DMS153 treated with DMSO at 0.1 percent for 48 hours (cell line): Measurements from ENCODE around the gene SHISA8.
"Not testable (repeated sequence)": the region's sequence is repeated elsewhere in the genome, so short reads cannot be mapped to it uniquely, and the experiment has no call there.

ENCODE experiments used
- DNase-seq: peaks from one replicate; lab custom pipeline; 2025; ENCODE audit not compliant: unreplicated experiment; lab: John Stamatoyannopoulos, UW

SHISA8 gene

DNA sequence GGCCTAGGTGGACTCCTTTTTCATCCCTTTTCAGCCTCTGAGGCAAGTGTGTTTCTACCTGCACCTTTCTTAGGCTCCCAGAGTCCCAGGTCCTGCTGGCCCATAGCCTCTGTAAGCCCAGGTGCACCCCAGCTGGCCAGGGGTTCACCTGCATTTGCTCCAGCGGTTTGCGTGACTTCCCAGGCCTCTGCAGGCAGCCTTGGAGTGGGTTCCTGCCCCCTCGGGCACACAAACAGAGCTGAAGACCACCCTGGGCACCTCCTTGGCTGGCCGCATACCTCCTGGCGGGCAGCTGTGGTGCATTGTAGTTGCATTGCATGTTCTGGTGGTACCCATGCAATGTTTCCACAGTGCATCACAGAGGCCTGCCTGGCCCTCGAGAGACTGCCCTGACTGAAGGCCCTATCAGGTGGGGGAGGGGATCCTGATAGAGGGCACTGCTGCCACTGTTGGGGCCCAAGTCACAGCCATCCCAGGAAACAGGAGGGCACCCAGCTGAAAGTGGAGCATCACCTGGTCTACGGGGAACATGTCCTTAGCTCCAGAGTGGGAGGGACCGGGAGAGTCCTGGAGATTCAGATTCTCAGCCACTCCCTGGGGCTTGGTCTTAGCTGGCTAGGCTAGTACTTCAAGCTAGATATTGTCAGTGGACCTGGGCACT, 14.1 kb downstream of the SHISA8 start:
- DNase-seq, result no peak

DNA sequence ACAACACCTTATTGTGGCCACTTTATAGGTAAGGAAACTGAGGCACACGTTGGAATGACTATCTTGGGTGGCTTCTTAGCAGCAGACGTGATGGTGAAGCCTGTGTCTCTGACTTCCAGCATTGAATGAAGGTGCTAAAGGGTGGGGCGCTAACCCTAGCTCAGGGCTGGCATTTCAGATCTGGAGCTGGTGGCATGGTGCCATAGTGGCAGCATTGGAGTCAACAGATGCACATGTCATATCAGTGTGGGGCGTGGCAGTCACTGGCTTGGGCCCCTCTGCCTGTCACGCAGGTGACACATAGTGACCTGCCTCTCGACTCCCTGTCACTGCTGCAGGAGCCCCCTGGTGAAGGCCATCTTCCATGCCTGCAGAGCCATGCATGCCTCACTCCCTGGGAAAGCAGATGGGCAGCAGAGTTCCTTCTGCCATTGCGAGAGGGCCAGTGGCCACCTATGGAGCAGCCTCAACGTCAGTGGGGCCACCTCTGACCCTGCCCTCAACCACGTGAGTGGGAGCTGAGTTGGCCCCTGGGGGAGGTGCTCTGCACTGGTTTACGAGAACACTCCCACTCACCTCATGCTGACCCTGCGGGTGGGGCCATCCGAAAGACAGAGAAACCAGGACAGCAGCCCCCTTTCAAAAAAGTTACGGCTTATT, 14.8 kb downstream of the SHISA8 start:
- no peak for DNase-seq

DNA sequence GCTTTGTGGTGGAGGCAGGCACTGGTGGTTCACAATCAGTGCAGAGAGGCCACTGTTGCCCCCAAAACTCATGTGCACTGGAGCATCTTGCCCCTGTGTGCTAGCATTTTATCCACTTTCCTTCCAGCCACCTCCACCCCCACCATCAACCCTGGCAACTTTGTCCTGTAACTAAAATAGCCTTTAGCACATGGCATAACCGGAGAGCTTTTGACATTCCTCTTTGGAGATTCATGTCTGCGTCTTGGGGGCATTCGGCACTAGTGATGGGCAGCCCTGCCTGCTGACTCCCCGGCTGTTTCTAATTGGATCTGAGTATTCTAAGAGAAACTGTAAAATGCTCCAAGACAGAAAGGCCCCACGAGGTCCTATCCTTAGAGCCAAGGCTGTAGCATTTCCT, 15.8 kb downstream of the SHISA8 start:
- no peak for DNase-seq

DNA sequence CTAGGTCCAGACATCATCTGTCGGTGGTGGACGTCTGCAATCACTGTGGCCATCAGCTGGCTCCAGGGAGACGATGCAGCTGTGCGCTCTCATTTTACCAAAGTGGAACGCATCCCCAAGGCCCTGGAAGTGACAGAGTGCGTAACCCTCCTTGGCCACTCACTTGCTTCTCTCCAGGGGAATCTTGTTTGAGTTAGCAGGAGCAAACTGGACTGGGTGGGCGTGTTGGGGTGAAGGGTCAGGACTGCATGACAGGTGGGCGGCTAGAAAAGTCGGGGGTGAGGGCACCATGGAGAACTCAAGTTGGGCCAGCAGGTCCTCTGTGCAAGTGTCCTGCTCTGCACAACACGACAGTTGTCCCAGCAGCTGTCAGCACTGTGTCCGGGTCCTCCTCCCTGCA, 16.2 kb downstream of the SHISA8 start:
- DNase-seq, result no peak

DNA sequence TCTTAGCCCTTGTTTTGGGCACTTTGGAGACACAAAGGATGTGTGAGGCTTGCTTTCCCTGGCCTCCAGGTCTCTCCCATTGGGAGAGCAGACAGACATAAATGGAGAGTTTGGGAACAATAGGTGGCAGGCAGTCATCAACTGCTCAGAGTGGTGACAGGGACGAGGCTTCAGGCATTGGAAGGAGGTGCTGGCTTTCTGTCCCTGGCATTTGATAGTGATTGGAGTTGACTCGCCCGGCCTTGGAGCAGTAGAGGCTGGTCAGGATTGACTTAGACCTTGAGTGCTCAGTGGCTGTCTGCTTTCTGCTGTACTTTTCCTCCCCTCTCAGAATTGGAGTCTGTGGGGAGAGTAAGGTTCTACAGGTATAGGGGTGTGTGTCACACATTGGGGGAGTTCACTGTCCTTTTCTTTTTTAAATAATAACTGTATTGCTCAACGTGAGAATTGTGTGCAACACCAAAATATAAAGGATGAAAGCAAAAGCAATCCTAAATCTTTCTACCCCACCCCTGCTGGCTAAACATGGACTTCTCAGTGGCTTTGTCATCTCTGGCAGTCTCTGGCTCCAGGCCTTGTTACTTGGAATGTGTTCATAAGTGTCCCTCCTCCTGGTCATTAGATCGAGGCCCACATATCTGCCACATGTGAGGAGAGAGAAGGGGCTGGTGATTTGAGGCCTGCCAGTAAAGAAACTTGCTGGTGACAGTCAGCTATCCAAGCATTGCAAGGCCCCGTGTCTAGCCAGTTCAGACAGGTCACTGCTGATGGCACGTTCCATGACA, 21.1 kb downstream of the SHISA8 start:
- DNase-seq, result no peak

DNA sequence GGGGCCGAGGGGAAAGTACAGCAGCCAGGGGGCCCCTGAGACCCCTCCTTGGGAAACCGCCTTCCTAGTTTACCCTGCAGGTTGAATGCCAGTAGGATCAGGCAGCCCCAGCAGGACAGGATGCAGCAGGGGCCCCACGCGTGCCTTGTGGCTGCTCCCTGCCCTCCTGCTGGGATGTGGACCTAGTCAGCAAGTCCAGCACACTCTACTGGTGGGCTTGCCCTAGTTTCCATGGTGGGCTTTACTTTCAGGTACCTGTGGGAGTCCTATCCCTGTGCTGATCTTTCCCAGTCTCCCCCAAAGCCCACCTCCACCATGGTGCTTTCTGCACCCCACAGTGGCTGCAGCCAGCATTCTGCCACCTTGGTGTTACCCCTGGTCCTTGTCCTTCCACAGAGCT, 22.2 kb downstream of the SHISA8 start:
- DNase-seq, result no peak

DNA sequence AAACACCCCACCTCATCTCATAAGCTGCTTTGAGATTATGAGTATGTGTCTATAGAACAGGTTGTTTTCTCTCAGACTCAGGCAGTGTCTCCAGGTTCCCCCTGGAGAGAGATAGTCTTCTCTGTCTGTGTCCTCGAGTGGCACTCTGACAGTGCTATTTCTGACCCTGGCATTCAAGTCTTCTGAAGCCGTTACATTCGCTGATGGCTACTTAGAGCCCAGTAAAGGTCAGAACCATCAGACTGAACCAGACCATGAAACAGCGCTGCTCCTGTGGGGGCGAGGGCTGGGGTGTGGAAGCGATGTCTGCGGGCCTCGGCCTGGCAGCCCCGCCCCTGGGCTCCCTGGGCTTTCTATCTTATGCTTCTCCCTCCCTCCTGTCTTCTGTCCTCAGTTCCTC, 23.5 kb downstream of the SHISA8 start:
- DNase-seq, result no peak

DNA sequence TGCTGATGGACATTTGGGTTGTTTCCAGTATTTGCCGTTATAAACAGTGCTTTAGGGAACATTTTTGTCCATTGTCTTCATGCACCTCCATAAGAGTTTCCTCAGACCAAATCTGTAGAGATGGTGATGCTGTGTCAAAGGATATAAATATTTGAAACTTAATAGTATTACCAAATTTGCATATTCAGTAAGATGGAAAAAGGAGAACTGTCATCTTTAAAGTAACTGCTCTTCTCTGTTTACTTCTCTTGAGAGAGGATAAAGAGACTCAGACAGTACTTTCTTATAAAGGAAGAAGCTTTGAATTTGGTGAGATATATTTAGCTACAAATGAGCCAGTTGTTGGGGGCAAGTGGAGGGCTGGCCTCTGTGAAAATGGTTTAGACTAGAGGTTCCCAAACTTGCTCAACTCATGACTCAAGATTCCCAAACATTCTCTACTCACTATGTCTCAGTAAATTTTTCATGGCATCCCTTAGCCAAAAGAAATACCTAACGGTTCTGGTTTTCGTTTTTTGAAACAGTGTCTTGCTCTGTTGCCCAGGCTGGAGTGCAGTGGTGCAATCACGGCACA, 26.2 kb downstream of the SHISA8 start:
- DNase-seq, result no peak

DNA sequence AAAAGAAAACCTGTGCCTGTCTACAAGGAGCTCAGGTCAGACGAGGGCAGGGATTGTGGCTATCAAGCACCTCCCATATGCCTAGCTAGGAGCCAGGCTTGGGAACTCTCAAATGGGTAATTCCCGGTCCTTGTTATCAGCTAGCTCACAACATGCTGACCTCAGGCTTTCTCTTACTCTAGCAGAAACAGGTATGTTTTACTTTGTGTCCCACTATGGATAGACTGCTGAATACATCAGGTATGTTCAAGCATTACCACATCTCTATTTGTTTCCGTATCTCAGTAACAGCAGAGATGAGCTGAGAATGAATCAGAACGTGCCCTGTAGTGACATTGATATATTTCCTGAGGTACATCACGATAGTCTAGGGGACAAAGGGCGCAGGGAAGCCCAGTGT, 29.4 kb downstream of the SHISA8 start:
- no peak for DNase-seq

DNA sequence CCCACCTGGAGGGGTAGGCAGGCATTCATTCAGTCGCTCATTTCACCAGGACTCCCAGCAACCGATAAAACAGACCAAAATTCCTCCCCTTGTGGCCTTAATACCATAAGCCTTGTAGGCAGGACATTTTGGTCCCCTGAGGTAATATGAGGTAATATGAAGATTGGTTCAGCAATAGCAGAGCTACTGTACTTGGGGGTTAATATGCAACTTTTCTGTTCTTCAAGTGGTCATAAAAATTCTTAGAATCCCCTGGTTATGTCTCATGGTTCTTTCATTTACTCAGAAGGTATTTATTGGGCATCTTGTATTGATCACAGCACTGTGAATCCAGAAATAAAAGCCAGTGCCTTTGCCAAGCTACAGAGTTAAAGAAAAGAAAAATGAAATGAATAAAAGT, 29.8 kb downstream of the SHISA8 start:
- no peak for DNase-seq

DNA sequence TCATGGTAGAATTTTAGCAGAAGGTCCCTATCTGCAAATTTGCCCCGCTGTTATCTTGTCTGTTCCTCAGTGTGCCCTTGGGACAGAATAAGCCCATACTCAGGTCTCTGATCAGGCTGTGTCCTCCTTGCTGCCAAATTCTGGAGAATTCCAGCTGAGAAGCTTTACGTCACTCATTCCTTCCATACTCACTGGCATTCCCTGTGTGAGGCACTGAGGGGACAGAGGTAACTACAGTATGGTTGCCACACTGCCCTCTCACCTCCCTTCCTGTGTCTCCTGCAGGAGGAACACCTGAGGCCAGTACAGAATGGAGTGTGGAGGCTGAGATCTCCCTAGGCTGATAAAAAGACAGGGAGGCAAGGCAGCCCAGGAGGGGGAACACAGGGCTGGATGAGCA, 31.5 kb downstream of the SHISA8 start:
- DNase-seq, result no peak

DNA sequence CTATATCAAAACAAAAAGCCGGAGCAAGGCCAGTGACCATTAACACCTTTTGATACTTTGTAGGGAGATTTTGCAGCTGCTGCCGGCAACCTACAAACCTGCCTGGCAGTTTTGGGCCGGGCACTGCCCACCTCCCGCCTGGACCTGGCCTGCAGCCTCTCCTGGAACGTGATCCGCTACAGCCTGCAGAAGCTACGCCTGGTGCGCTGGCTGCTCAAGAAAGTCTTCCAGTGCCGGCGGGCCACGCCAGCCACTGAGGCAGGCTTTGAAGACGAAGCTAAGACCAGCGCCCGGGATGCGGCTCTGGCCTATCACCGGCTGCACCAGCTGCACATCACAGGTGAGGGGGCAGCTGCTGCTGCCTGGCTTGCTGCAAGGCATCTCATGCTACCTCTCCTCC, 34.2 kb downstream of the SHISA8 start:
- no peak for DNase-seq

DNA sequence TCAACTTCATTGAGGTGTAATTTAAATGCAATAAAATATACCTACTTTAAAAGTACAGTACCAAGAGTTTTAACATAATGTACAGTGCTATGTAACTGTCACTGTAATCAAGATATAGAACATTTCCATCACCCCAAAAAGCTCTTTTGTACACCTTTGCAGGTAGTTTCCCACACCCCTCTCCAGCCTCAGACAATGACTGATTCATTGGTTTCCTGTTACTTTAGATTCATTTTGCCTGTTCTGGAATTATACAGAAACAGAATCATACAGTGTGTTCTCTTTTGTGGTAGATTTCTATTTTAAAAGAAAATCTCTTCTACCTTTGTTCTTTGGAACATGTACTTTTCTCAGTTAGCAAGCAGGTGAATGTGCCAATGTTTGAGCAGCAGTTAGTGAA, 38.2 kb downstream of the SHISA8 start:
- no peak for DNase-seq

DNA sequence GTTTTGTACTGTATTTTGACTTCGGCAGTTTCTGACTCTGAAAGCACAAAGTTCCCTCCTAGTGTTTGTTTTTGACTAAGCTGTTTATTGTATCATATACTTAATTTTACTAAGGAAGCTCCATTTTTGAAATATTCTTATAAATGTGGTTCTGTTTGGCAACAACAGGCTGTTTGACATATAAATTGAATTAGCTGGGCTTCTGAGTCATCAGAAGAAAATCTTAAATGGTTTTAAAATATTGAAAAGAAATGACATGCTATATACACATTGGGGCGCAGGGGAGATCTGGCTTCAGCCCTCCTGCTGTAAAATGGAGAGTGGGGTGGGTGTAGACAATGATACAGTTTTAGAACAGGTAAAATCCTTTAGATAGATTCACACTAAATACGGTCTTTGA, 38.6 kb downstream of the SHISA8 start:
- no peak for DNase-seq

DNA sequence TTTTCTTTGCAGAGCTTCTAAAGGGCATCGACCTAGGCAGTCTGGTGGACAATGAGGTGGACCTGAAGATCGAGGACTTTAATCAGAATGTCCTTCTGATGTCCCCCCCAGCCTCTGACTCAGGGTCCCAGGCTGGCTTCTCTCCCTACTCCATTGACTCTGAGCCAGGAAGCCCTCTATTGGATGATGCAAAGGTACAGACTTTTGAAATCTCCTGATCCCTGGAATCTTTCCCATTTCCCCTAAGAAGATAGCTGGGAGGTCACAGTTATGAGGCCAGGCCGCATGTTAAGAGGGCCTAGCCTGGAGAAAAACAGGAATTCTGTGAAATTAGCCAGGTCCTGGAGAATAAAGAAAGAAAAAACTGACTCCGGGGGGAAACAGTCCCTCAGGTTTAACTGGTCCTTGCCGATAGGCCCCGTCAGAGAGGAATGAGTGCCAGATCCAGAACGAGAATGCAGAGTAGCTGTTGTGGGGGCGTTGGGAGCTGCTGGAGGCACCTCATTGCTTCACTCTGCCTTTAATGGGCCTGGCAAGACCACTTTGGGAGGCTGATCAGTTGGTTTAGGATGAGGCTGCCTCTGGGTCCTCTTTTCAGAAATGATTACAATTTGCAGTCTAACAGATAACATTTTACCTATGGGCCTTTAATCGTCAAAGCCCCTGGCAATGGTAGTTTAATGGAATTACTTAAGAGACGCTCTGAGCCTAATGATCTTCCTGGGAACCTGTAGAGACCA, 39.2 kb downstream of the SHISA8 start:
- DNase-seq, result no peak

DNA sequence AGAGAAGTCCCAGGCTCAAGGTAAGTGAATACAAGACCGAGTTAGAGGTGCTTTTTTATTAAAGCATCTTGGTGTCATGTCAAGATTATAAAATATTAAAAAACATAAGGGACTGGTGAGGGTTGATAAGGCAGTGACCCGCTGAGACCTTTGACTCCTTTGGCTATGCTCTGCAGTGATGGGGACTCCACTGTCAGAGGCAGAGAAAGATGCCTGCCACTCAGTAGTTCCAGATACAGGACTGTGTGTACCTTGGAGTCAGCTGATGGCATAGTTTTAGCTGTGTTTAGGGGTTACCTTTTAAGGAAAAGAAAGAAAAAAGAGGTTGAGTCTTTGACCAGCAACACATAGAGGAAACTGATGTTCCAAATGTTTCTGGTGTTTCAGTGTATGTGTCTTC, 40.8 kb downstream of the SHISA8 start:
- no peak for DNase-seq

DNA sequence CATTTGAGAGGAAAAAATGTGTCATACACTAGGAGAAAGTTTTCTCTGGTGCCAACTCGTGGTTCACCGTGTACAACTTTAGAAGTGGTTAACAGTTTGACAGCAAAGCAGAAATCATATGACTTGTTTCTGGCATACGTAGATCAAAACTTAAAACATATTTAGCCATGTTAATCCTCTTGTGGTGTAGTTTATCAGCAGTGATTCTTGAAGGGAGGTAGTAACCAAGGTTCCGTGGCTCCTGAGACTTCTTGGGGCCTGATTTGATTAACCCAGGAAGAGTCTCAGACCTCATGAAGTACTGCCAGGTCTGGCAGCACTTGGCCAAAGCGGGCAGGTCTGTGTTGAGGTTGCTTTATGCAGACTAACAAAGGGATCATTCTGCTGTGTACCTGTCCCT, 41.5 kb downstream of the SHISA8 start:
- no peak for DNase-seq

DNA sequence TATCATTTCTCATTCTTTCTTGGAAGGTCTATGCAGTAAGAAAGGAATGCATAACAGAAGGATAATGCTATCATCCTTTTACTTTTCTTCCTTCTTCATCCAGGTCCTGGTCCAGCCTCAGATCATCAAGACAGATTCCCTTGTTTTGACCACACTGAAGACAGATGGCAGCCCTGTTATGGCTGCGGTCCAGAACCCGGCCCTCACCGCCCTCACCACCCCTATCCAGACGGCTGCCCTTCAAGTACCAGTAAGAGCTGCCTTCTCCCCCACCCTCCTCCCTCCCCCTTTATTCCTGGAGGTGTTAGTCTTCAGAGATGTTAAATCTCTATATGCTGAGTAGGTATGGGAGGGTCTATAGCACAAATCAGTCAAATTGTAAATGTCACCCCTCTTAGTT, 44.1 kb downstream of the SHISA8 start:
- DNase-seq, result no peak

DNA sequence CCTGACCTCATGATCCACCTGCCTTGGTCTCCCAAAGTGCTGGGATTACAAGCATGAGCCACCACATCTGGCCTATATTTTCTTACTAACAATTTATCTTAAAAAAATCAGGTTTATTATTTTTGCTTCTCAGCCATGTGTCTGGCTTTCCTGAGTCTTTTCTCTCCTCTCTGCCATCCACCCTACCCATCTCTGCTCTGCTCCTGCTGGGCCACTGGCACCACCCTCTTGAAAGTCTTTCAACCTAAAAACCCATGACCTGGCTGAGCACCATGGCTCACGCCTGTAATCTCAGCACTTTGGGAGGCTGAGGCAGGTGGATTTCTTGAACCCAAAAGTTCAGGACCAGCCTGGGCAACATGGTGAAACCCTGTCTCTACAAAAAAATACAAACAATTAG, 44.8 kb downstream of the SHISA8 start:
- not testable (repeated sequence) for DNase-seq

DNA sequence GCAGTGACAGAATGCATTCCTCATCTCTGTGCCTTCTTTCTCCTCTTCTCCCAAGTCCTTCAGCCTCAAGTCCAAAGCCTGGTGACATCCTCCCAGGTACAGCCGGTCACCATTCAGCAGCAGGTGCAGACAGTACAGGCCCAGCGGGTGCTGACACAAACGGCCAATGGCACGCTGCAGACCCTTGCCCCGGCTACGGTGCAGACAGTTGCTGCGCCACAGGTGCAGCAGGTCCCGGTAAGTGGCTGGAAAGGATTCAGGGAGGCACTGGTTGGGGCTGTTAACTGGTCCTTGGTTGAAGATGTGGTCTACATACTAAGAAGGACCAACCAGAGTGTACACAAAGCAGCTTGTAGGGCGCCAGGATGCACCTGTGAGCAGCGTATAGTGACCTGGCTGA, 46.3 kb downstream of the SHISA8 start:
- no peak for DNase-seq

DNA sequence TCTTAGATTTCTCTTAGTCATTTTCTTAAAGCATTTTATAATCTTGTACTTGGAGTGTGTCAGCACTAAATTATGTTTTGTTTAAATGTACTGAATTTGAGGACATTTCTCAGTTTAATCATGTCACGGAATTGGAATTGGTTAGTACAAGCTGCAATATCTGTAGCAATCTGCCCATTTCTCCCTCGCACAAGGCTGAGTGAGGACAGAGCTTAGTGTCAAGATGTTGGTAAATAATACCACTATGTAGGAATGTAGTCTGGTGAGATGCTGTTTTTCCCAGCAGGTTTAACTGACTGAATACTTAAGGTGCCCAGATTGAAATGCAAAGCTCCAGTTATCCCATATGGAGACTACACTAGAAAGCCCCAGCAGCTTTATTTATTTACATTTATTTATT, 51.4 kb downstream of the SHISA8 start:
- no peak for DNase-seq
